Kidney (tissue), 14 donors: ENCODE measurements around the gene CCSER1. TPM values are rescaled to one million over a fixed set of nuclear protein-coding genes. Genes with fewer than 3 reads are reported as not detected.
A peak's percentile ranks its signal among the peaks of the same experiment; 100 is the strongest.

ENCODE experiments used
- DNase-seq, 5 donors: peaks; one replicate each; pipeline ENCODE4 v3.0.0-alpha.2; 2013 to 2020
- FAIRE-seq: peaks from 2 replicates; lab custom pipeline; 2012; peaks lifted over from hg19 to GRCh38; lab: Jason Lieb, UNC
- H3K27ac ChIP-seq, 2 donors: one replicate each; pipeline ENCODE4 v1.7.0; 2013; ENCODE audit warnings: low read depth in 2 of 2, low read length in 2 of 2, inconsistent platforms in 1 of 2
- H3K27me3 ChIP-seq: one replicate; pipeline ENCODE4 v1.7.1; 2013; ENCODE audit warnings: low read length, inconsistent platforms; ENCODE audit not compliant: control insufficient read depth, insufficient read depth
- H3K36me3 ChIP-seq, 3 donors: one replicate each; pipeline versions ENCODE4 v1.7.0 to v1.7.1; 2013; ENCODE audit warnings: low read length in 3 of 3, control low read depth in 1 of 3, inconsistent platforms in 1 of 3; ENCODE audit not compliant: insufficient read depth in 3 of 3, control insufficient read depth in 2 of 3
- H3K4me1 ChIP-seq, 3 donors: one replicate each; pipeline versions ENCODE4 v1.7.0 to v1.7.1; 2013; ENCODE audit warnings: low read length in 3 of 3, inconsistent platforms in 1 of 3, low read depth in 1 of 3; ENCODE audit not compliant: control insufficient read depth in 2 of 3, insufficient read depth in 2 of 3
- H3K4me3 ChIP-seq, 3 donors: one replicate each; pipeline versions ENCODE4 v1.7.0 to v1.8.1; 2013; ENCODE audit warnings: low read length in 3 of 3, control low read depth in 1 of 3, inconsistent platforms in 1 of 3
- H3K9ac ChIP-seq, 3 donors: one replicate each; pipeline versions ENCODE4 v1.7.0 to v1.7.1; 2013; ENCODE audit warnings: low read length in 3 of 3, control low read depth in 1 of 3, inconsistent platforms in 1 of 3
- H3K9me3 ChIP-seq, 3 donors: one replicate each; pipeline versions ENCODE4 v1.7.0 to v1.7.1; 2013; ENCODE audit warnings: low read length in 3 of 3, control low read depth in 1 of 3, inconsistent platforms in 1 of 3; ENCODE audit not compliant: control insufficient read depth in 2 of 3, insufficient read depth in 1 of 3
- intact Hi-C: fragments of 100-400 bp; cut with DNase I; formaldehyde crosslinking; loops from one replicate; pipeline ENCODE4 v1.11.1; 2022
- polyA plus RNA-seq: library from polyadenylated mRNA; stranded (reverse); fragments of 350-450 nt; fragmentation: Illumina TruSeq; extraction: RNeasy Lipid Tissue Mini Kit (QIAGEN cat#74804); gene quantifications from one replicate; pipeline ENCODE4 v1.2.3, GENCODE V29; 2014; ENCODE audit warnings: low read depth, low replicate concordance; ENCODE audit not compliant: insufficient read depth
- total RNA-seq: library from RNA; stranded (reverse); fragmentation: NEBNext Ultra II Directional; extraction: Animal tissue kit (Norgen Biotek cat#: 25700); gene quantifications from one replicate; pipeline ENCODE4 v1.2.1, GENCODE V29; 2021
- TF ChIP-seq, protein P1 (sequence below): IDR thresholded peaks from 3 replicates; pipeline ENCODE4 v1.5.1; 2012; ENCODE audit warnings: mild to moderate bottlenecking, moderate library complexity, borderline replicate concordance; ENCODE audit not compliant: insufficient read depth; ENCODE audit errors: extremely low read depth
- donor health status: control.
- donor health status: control.
- donor health status: control.
- donor health status: control.
- donor health status: control.
- donor health status: DM: yes; HTN: yes; CAD: no.
- donor health status: Normal renal cell carcinoma (clear cell type).

CCSER1 gene
- total and polyA plus RNA-seq, 2 donors from 2014 or later, result 4.2 to 26.8 TPM

DNA sequence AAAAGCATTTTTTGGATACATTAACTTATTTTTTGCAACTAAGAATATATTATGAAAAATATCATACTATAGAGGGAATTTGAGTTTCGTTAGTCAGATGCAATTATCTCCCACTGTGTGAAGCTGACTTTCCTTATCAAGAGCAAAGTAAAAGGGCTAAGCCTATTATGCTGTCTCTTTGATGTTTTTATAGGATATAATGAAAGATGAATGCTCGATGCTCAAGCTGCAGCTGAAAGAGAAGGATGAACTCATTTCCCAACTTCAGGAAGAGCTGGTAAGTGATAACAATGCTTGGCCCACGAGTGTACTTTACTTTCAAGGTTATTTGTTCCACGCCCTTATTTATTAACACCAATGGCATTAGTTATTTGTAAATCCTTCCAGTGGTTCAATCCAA is 688.4 kb downstream of the CCSER1 start:
- intact Hi-C loops, result no loop called here
- Histone ChIP-seq H3K4me3 (no peak overlapping the region), H3K36me3 (no peaks in the 10 kb centered on the region), H3K27me3 (no peaks in the 10 kb centered on the region), H3K9ac (no peak overlapping the region), H3K9me3 (peaks cover 0 to 6% (median 0%) of the 10 kb centered on the region in 3 donors), H3K27ac (no peak overlapping the region), H3K4me1 (no peaks in the 10 kb centered on the region)
- TF ChIP-seq, protein P1, sequence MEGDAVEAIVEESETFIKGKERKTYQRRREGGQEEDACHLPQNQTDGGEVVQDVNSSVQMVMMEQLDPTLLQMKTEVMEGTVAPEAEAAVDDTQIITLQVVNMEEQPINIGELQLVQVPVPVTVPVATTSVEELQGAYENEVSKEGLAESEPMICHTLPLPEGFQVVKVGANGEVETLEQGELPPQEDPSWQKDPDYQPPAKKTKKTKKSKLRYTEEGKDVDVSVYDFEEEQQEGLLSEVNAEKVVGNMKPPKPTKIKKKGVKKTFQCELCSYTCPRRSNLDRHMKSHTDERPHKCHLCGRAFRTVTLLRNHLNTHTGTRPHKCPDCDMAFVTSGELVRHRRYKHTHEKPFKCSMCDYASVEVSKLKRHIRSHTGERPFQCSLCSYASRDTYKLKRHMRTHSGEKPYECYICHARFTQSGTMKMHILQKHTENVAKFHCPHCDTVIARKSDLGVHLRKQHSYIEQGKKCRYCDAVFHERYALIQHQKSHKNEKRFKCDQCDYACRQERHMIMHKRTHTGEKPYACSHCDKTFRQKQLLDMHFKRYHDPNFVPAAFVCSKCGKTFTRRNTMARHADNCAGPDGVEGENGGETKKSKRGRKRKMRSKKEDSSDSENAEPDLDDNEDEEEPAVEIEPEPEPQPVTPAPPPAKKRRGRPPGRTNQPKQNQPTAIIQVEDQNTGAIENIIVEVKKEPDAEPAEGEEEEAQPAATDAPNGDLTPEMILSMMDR, result no peak
- FAIRE-seq (no peak), DNase-seq (no peak)

DNA sequence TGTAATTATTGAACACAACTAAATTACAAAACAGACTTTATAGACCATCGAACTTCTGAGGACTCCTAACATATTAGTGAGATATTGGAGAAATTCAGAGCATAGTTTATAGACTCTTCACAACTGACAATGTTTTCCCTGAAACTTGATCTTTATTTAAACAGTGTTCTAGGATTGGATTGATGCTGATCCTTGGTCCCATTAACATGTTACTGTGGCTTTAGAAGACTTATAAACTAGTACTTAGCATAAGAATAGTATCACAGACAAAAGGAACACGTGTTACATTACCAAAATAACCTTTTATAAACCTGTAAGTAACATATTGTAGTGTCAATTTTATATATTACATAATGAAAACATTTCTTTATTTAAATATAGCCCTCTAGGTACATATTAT is 689.6 kb downstream of the CCSER1 start:
- H3K4me3 ChIP-seq, result no peak overlapping the region
- no peak overlapping the region for H3K9ac ChIP-seq
- no peaks in the 10 kb centered on the region for H3K4me1 ChIP-seq
- FAIRE-seq (no peak), DNase-seq (peak in 1 of 5 donors; percentile 3)
- H3K9me3 ChIP-seq, result peaks cover 0 to 6% (median 0%) of the 10 kb centered on the region in 3 donors
- no peaks in the 10 kb centered on the region for H3K27me3 ChIP-seq
- H3K27ac ChIP-seq, result no peak overlapping the region
- H3K36me3 ChIP-seq, result no peaks in the 10 kb centered on the region
- TF ChIP-seq, protein P1, result no peak
- intact Hi-C loops, result no loop called here

DNA sequence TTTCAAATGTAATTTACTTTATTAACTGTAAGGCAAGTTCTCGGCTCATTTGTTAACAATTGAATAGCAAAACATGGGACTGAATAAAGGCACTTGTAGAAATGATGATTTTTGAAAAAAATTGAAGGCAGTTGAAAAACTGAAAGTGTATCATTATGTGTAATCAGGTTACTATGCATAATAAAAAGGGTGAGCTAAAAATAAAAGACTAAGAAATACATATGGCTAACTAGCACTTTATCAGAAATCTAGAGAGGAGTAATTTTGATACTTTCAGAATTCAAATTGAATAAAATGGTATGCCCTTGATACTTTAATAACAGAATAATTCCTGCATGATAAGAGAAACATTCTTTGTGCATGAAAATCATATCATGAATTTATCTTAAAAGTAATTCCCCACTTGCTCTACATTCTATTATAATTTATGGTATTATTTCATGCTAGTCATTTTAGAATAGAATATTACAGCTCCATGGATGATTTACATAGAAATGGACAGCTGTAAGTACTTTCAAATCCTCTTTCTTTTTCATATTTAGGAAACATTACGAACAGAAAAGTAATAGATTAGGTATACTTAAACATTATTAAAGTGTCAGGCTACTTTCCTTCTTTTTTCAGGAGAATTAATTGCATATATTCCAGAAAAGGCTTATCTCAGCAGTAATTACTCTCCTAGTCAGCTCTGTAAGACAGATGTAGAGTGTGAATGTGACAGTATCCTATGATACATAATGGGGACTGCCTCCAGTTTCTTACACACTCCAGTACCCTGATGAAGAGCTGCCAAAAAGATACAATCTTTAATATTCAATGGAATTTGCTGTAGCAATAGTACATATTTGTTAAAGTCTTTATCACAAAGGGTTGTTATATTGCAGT is 697.3 kb downstream of the CCSER1 start:
- Histone ChIP-seq H3K27me3 (no peaks in the 10 kb centered on the region), H3K27ac (no peak overlapping the region), H3K9ac (no peak overlapping the region), H3K36me3 (no peaks in the 10 kb centered on the region), H3K4me1 (no peaks in the 10 kb centered on the region), H3K4me3 (no peak overlapping the region), H3K9me3 (no peaks in the 10 kb centered on the region)
- intact Hi-C loops, result no loop called here
- TF ChIP-seq, protein P1, result no peak
- FAIRE-seq (no peak), DNase-seq (no peak)
